H4 (cell line): ENCODE results near the gene LHFPL3. TPM values are rescaled to one million over a fixed set of nuclear protein-coding genes. Genes with fewer than 3 reads are reported as not detected.
"Not testable (repeated sequence)": the region's sequence is repeated elsewhere in the genome, so short reads cannot be mapped to it uniquely, and the experiment has no call there.

Experiments used
- DNase-seq: peaks from one replicate; pipeline ENCODE4 v3.0.0-alpha.2; 2015; ENCODE audit warnings: low spot score
- total RNA-seq: library from RNA; depleted of rRNA; stranded (reverse); fragments of >200 nt; shearing (Covaris generic); gene quantifications from 2 replicates; pipeline ENCODE4 v1.2.3, GENCODE V29; 2014; rRNA removed

Gene LHFPL3
- total RNA-seq: 0.43 TPM in 1 of 2 replicates, not detected in the other

DNA sequence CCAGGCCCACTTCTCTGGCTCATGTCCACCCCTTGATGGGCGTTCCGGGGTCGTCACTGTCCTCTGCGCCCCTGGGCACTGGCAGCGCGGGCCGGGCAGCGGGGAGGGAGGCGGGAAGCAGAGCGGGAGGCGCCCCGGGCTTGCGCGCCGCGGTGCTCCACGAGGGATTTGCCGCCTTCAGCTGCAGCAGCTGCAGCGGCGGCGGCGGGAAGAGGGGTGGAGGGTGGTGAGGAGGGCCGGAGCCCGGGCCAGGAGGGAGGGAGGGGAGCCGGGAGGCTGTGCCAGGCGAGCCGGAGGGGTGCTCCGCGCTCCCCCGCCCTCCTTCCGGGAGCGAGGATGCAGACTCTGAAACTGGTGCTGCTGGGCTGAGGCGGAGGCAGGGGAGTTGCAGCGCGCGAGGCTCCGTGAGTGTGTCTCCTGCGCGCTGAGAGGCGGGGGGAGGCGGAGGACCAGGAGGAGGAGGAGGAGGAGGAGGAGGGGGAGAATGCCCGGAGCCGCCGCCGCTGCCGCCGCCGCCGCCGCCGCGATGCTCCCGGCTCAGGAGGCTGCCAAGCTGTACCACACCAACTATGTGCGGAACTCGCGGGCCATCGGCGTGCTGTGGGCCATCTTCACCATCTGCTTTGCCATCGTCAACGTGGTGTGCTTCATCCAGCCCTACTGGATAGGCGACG is at the start of gene LHFPL3:
LHFPL3 (plus strand) TSS at position 308 of the 674 bp plus-strand sequence.
- no peak for DNase-seq

DNA sequence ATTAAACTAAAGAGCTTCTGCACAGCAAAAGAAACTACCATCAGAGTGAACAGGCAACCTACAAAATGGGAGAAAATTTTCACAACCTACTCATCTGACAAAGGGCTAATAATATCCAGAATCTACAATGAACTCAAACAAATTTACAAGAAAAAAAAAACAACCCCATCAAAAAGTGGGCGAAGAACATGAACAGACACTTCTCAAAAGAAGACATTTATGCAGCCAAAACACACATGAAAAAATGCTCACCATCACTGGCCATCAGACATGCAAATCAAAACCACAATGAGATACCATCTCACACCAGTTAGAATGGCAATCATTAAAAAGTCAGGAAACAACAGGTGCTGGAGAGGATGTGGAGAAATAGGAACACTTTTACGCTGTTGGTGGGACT is 46.7 kb upstream of the LHFPL3 start:
- DNase-seq: not testable (repeated sequence)

DNA sequence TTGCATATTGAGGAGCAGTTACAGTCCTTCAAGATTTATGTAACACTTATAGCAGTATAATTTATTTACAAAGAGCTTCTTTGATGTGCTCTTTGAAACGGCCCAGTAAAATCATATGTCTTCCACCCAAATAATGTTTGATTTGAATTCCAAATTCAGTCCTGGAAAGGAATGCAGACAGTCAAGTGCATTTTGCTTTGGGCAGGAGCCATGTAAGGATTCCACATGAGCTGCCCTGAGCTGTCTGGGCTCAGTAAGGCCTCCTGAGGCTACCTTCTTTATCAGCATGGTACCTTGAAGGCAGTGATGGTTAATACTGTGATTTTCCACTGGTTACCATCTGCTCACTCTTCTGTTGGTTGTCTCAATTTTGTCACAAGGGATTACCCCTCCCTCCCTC is 41.6 kb upstream of the LHFPL3 start:
- no peak for DNase-seq

DNA sequence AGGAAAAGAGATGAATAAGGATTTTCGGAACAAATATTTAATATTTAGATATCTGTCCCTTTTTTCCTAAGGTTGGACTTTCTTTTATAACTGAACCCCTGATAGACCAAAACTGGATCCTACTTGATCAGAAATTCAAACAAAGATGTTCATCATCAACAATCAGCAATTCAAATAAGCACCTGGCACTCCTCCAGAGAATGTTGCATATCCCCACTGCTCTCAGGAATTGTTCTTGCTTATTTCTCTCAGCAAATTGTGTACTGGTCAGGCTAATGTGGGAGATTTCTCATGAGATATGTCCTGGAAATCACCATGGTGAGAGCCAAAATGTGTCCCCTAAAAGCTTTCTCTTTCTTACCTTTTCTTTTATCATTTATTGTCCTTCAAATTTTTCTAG is 40.3 kb upstream of the LHFPL3 start:
- DNase-seq: no peak

DNA sequence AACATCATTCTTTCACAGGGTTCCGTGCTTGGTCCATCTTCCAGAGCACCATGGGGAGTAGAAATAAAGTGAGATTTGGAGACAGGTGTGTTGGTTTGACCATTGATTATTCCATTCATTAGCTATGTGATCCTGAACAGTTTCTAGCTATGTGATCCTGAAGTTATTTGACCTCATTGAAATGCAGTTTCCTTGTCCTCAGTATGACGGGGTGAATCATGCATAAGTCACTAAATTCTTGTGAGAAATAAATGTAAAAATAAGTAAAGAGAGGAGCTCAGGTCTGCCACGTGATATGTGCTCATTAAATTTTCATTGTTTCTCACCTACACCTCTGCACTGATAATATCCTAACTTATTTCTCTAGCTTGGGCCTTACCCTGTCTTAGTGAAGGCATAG is 34.1 kb upstream of the LHFPL3 start:
- DNase-seq: no peak

DNA sequence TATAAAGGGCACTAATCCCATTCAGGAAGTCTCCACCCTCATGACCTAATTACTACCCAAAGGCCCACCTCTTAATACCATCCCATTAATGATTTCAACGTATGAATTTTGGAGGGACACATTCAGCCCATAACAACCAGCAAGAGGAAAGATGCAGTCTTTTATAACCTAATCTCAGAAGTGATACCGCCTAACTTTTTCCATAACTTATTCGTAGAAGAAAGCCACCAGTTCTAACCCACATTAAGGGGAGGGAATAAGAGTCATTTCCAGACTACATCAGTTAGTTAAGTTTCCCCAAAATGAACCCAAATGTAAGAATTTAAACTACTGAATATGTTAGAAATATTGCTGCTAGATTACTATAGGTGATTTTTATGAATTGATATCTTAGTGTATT is 32.1 kb upstream of the LHFPL3 start:
- DNase-seq: no peak

DNA sequence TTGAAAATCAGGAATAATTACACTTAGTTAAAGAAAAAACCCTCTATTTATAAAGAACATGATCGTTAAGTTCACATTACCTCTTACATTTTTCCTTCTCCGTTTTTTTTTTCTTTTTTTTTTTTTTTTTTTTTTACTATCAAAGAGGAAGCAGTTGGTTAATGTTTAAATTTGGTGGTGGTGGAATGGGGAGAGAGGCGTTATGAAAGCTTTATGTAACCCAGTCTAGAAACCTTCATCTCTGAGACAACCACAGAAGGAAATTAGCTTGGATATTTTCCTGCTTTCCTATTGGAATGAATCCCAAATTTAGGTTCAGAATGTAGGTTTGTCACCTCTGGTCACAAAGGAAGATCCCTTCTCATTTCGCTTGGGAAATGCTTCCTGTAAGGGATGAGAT is 31.5 kb upstream of the LHFPL3 start:
- DNase-seq: no peak

DNA sequence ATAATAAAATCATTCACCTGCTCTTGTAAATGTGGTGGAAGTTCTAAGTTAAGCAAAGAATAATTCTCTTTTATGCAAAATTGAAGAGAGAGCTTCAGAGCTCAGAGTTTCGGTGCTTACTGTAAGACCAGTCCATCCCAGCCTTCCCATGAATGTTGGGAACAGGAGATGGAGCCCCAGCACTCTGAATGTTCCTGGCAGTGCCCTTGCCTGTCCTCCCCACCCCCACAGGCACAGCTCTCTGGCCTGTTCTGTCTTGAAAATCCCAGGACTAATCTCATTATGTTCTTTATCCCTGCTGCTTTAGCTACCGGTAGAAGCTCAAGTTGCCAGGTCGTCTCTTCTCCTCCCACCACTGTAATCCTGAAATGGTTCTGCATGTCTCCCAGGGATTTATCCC is 29.1 kb upstream of the LHFPL3 start:
- DNase-seq: no peak

DNA sequence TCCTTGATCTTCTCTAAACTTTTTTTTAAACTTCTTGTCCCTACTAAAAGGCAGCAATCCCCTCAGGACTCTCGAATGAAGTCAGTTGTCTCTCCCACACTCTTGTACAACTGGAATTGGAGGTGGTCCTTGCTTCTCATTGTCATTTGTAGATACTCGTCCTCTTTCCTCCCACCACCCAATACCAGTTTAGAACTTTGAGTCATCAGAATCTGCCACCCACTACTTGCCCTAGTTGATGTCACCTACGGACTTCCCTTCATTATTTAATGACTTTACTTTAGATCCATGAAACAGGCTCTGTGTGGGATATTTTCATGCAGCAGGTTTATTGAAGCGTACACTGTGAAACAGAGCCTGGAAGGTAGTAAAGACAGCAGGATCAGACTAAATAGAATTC is 28.6 kb upstream of the LHFPL3 start:
- DNase-seq: no peak

DNA sequence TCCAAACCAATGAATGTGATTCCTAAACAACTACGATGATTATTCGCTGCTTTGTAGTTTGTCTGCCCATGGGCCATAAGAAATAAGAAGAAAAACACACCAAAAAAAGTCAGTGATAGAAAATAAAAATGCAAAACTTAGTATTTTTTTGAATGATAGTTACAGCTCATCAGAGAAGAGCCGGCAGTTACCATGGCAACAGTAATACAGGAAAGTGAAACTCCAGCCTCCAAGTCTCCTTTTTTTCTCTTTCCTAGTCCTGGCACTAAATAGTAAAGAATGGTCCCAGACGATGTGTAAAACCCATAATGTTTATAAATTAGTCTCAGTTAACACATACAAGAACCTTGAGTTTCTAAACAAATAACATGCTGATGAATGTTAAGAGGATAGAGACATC is 21.6 kb upstream of the LHFPL3 start:
- no peak for DNase-seq

DNA sequence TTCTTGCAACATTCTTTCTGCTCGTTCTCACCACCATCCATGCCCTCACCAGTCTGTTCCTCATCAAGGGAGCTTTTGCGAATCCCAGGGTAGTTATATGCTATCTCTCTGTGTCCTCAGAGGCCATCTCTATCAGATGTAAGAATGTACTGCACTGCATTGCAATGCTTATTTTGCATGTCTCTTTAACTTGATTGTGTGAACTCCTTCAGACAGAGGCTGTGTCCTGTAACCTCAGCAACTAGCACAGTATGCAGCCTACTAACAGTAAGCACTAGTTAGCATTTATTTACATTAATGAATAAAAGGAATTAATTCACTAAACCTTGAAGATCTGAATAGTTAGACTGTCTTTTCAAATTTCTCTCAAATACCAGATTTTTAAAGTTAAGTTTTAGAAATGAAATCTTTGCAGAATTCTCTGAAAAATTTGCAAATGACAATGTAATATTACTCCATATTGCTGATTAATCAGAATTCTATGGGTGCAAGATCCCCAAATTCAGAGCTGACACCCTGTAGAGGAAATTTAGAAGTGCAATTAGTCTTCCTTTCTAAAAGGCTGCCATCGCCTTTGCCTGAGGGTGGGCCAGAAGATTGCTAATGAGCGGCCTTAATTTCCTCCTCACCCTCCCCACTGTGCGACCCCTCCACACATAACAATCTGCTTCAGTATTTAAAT is 10.3 kb upstream of the LHFPL3 start:
- no peak for DNase-seq

DNA sequence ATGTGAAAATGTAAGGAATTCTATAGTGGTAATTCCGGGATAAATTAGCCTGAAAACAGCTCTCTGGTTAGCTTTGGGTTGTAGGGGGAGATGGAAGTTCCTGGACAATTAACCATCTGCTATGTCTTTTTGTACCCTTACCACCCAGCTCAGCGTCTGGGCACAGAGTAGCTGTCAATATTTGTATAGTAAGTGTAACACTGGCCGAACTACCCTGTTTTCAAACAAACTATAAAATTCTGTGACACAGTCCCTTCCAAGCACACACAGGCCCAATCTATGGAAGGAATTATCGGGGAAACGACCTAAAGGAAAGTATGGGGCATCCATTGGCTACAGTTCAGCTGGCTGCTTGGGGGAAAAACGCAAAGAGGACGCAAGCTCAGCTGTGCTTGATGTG is 869 bp upstream of the LHFPL3 start:
- no peak for DNase-seq

DNA sequence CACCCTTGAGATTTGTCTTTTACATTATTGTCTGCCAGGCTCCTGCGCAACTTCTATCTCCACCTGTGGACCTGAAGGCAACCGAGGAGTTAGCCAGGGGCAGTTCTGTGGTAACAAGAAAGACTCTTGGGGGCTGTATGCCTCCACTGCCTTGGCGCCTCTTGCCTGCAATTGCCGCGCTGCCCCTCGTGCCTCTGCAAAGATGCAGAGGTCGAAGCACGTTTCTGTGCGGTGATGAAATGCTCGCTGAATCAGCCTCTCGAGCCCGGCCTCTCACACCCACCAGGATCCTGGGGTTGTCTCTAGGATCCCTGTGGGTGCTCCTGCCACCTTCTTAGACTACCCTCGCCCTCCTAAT is 486 bp upstream of the LHFPL3 start:
- no peak for DNase-seq

DNA sequence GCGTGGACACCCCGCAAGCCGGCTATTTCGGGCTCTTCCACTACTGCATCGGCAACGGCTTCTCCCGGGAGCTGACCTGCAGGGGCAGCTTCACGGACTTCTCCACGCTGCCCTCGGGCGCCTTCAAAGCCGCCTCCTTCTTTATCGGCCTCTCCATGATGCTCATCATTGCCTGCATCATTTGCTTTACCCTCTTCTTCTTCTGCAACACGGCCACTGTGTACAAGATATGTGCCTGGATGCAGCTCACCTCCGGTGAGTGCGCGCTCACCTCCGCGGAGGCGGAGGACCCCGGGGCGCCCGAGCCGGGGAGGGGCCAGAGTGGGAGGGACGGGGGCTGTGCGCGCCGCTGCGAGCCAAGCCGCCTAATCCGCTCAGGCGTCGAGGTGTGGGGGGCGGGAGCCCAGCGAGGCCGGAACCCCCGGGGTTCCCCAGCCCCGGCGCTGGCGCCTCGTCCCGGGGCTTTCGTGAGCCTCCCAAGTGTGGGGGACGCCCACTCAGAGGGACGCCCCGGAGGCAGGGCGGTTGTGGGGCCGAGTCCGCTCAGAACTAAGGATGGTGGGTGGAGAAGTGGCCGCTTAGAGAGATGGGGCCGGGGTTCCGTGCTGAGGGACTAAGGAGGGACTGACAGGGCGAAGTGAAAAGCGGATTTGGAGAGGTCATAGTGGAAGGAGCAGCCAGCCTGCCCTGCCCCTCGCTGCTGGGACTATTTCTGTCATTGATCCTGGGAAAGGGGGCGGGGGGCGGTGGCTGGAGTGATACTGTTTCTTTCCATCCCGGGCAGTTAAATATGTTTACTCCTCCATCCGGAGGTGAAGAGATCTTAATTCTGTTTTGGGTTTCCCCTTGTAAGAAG is 795 bp downstream of the LHFPL3 start:
- DNase-seq: no peak

DNA sequence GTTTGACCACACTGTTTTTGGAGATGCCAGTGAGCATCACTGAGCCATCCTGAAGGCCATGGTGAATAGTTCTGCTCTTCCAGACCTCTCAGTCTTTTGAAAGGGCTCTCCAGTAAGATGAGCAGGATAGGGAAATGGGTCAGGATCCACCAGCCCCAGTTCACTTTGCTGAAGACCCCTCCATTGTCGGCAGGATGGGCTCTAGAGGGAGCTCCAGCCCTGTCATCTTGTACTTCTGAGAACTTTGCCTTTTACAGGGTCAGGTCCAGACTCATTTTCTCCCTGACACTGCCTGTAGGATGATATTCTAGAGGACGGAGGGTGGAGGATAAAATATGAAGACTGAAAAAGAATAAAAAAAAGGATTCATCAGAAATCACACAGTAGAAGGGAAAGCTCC is 13.1 kb downstream of the LHFPL3 start:
- DNase-seq: no peak

DNA sequence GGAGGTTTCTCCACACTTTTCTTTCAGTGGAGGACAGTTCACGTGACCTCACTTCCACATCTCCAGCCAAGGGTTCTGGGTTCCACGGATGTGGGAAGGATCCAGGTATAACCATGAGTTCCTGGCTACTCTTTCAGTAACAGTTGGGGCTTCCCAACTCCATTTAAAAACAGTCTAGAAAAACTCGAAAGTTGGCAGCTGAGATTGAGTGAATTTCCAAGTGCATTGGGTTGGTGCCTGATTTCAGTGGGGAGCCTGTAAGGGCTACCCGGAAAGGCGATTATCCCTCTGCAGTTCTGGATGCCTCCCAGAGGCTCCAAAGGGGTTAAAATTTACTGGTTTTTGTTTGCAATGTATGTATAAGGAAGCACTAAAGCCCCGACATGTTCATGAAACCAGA is 24.3 kb downstream of the LHFPL3 start:
- DNase-seq: no peak

DNA sequence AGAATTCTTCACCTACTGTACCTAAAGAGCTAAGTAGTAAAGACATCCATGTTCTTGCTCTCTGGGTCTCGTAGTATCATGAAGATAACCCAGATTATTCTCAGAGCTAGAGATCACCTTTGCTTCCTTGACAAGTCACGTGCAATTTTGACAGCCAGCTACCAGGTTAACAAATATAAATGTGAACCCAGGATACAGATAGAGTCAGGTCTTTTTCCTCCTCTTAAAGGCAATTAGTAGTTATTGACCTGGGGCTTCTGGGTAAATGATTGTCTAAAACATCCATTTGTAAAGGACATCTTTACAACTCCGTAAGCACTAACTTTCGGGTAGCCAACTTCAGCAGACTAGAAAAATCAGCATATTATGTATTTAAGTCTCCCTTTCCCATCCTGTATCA is 28.8 kb downstream of the LHFPL3 start:
- no peak for DNase-seq

DNA sequence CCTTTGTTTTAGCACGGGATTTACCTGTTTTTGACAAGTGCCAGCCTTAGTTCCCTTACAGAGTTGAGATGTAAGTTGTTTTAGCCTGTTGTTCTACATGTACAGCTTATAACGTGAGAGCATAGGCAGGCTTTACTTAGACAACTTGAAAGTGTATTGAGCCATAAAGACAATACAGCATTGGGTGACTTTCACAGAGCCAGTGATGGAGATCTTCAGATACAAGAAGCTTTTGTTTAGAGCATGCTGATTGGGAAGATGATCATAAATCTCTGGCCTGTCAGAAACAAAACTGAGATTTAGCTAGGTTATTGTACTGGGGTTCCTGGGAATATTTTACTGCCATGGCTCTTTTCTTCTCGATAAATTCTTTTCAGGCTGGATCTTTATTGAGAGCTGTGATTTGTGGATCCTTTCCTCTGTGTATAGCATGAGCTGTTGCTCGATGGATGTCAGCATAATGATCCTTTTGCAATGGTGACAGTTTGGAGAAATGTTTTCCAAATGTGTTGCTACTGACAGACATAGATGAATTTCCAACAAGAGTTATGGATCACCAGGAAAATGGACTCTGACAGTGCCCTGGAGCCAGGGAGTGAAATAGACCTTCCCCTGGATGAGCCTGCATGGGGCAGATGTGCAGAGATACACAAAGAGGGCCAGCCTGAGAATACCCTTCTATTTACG is 30.2 kb downstream of the LHFPL3 start:
- no peak for DNase-seq

DNA sequence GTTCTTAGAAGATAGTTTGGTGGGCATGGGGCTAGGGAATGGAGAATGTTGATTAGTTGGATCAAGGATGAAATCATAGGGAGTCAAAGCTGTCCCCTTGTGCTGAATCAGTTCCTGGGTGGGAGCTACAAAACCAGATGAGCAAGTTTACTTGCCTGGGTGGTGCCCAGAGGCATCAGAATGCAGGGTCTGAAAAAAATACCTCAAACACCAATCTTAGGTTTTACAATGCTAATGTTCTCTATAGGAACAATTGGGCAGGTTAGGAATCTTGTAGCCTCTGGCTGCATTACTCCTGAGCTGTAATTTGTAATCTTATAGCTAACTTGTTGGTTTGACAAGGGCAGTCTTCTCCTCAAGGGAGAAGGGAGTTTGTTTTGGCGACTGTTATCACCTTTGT is 34.4 kb downstream of the LHFPL3 start:
- no peak for DNase-seq

DNA sequence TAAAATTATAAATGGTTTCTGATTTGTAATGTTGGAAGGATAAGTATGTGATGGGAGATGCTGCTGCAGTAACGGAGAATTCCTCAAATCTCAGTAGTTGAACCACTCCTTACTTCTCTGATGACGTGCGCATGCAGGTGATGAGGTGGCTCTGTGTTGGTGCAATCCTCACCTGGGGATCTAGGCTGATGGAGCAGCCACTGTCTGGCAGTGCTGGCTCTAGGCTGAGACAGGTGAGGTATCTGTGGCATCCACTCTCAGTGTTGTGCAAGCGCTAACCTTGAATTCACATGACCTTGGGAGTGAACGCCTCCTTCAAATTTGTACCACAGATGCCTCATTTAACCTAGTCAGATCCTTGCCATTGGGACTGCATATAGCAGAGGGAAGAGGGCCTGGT is 35.0 kb downstream of the LHFPL3 start:
- DNase-seq: no peak

DNA sequence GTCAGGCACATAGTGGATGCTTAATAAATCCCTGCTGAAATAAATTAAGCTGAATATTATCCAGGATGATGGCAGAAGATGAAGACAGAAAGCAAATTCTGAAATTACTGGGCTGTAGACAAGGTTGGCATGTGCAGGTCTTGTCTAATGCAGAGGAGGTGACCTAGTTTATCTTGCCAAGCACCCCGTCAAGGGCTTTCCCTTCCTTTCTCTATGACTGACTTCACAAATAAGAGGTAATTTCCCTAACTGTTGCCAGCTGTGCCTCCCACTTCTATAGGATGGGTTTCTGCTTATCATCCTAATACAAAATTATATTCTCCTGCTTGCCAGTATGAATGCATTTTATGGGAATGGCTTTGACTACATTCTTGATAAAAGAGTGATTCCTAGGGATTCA is 38.0 kb downstream of the LHFPL3 start:
- DNase-seq: no peak

DNA sequence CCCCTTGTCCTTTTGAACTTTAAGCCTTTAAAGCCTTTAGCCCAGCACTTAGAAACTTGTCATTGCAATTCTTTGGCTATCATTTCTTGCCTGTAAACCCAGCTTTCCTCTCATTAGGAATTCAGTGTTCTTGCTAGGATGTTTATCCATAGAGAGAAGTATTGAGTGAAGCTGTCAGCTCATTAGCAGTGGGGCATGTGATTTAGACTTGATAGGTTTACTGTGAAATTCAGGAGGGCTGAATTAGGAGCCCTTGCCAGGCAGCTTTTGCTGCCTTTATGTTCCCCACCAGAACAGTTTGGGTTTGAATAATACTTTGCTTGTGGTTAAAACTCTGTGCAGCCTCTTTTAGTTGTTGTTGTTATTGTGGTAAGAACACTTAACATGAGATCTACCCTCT is 39.5 kb downstream of the LHFPL3 start:
- no peak for DNase-seq
